ENCODE measurements around the gene ATF1.

GRCh38 chr12:50822082-50822481 lies 58.2 kb downstream of the ATF1 start:
- TF ChIP-seq NFRKB (IDR thresholded peaks at IDR 0.05) = no peak
- TF ChIP-seq FOXM1 (IDR thresholded peaks at IDR 0.05; ENCODE audit: borderline replicate concordance) = no peak
- TF ChIP-seq SP1 (IDR thresholded peaks at IDR 0.05) = no peak
- TF ChIP-seq CTBP1 (IDR thresholded peaks at IDR 0.05; ENCODE audit: borderline replicate concordance) = no peak
- no peak for TF ChIP-seq ZNF384 (IDR thresholded peaks at IDR 0.05)
- TF ChIP-seq PKNOX1 (IDR thresholded peaks at IDR 0.05) = no peak
